HL-60 (cell line): ENCODE measurements around the gene PDPN.

Experiments used
- DNase-seq, 2 experiments: peaks; one replicate each; pipeline ENCODE4 v3.0.0-alpha.2; 2010 to 2020; ENCODE audit warnings: low read depth in 1 of 2, low spot score in 1 of 2
- H3K27ac ChIP-seq: fragments of 250-450 bp; sonication (Bioruptor Pico); replicated peaks from 2 replicates; pipeline ENCODE4 v1.5.1; 2020; ENCODE audit warnings: mild to moderate bottlenecking, moderate library complexity
- H3K27me3 ChIP-seq: fragments of 250-450 bp; sonication (Bioruptor Pico); 2 replicates; pipeline ENCODE4 v1.5.1; 2021; ENCODE audit warnings: mild to moderate bottlenecking, moderate library complexity; ENCODE audit not compliant: insufficient read depth, poor library complexity, severe bottlenecking
- H3K4me3 ChIP-seq: replicated peaks from 2 replicates; pipeline ENCODE4 v1.5.1; 2011; ENCODE audit warnings: mild to moderate bottlenecking, control low read depth, low read length; ENCODE audit not compliant: insufficient read depth
- GABPA ChIP-seq: IDR thresholded peaks from 2 replicates; pipeline ENCODE4 v1.6.1; 2012; ENCODE audit warnings: low read depth
- POLR2AphosphoS5 ChIP-seq: IDR thresholded peaks from 2 replicates; pipeline ENCODE4 v1.6.1; 2012; ENCODE audit warnings: low read depth
- SPI1 ChIP-seq: IDR thresholded peaks from 2 replicates; pipeline ENCODE4 v1.6.1; 2012; ENCODE audit warnings: low read depth, mild to moderate bottlenecking, borderline replicate concordance
- TF ChIP-seq, protein P1 (sequence below): IDR thresholded peaks from one replicate; pipeline ENCODE4 v1.5.1; 2011; ENCODE audit warnings: low read length, control low read depth, inconsistent platforms; ENCODE audit not compliant: insufficient read depth
- TF ChIP-seq, protein P2 (sequence below): IDR thresholded peaks from 2 replicates; pipeline ENCODE4 v1.6.1; 2012; ENCODE audit warnings: low read depth; ENCODE audit not compliant: insufficient replicate concordance

PDPN gene

DNA sequence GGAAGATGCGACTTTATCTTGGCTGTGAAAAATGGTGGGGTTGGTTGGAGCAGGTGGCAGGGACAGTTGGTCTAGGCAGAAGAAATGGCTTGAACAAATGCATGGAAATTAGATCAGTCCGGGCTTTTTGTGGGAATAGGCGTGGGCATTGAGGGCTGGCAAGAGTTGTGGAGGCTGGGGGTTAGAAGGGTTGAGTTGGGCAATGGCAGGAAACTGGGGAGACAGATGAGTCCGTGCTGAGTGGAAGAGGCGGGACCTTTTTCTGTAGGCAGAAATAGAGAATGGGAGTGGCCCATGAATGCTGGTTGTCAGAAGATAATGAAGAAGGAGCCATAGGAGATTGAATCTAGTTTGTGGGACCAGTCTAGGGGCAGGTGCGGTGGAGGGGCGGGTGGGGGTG lies 6.9 kb downstream of the PDPN start:
- Histone ChIP-seq H3K27me3 (peaks cover 6% of the 10 kb centered on the region), H3K27ac (no peak overlapping the region), H3K4me3 (no peak overlapping the region)
- TF ChIP-seq, protein P1, sequence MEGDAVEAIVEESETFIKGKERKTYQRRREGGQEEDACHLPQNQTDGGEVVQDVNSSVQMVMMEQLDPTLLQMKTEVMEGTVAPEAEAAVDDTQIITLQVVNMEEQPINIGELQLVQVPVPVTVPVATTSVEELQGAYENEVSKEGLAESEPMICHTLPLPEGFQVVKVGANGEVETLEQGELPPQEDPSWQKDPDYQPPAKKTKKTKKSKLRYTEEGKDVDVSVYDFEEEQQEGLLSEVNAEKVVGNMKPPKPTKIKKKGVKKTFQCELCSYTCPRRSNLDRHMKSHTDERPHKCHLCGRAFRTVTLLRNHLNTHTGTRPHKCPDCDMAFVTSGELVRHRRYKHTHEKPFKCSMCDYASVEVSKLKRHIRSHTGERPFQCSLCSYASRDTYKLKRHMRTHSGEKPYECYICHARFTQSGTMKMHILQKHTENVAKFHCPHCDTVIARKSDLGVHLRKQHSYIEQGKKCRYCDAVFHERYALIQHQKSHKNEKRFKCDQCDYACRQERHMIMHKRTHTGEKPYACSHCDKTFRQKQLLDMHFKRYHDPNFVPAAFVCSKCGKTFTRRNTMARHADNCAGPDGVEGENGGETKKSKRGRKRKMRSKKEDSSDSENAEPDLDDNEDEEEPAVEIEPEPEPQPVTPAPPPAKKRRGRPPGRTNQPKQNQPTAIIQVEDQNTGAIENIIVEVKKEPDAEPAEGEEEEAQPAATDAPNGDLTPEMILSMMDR, result no peak
- TF ChIP-seq GABPA (no peak), POLR2AphosphoS5 (no peak), SPI1 (no peak)
- TF ChIP-seq, protein P2, sequence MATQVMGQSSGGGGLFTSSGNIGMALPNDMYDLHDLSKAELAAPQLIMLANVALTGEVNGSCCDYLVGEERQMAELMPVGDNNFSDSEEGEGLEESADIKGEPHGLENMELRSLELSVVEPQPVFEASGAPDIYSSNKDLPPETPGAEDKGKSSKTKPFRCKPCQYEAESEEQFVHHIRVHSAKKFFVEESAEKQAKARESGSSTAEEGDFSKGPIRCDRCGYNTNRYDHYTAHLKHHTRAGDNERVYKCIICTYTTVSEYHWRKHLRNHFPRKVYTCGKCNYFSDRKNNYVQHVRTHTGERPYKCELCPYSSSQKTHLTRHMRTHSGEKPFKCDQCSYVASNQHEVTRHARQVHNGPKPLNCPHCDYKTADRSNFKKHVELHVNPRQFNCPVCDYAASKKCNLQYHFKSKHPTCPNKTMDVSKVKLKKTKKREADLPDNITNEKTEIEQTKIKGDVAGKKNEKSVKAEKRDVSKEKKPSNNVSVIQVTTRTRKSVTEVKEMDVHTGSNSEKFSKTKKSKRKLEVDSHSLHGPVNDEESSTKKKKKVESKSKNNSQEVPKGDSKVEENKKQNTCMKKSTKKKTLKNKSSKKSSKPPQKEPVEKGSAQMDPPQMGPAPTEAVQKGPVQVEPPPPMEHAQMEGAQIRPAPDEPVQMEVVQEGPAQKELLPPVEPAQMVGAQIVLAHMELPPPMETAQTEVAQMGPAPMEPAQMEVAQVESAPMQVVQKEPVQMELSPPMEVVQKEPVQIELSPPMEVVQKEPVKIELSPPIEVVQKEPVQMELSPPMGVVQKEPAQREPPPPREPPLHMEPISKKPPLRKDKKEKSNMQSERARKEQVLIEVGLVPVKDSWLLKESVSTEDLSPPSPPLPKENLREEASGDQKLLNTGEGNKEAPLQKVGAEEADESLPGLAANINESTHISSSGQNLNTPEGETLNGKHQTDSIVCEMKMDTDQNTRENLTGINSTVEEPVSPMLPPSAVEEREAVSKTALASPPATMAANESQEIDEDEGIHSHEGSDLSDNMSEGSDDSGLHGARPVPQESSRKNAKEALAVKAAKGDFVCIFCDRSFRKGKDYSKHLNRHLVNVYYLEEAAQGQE, result no peak
- DNase-seq, result no peak

DNA sequence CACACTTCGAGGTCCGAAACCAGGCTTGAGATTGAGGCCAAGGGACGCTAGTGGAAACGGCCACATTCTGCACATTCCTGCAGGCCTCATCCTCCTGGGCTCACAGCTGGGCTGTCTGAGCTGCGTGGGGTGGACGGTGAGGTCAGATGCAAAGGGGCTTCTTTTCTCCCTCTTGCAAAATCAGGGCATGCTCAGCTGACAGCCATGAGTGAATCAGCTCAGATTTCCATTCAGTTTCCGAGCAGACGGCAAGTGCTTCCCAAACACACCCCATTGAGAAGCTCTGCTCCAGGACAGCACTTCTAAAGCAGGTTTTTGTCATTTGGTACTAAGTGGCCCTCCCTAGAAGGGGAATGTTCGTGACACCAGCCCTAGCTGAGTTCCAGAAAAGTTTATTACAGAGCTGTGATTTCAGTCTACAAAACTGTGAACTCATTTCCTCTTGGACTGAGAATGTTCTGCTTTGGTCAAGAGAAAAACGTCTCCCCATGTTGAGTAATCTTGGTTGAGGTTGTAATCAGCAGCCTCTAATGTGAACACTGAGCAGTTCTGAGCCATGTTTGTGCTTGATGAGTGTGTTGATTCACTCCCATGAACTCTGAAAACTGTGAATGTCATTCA lies 10.0 kb downstream of the PDPN start:
- DNase-seq, result no peak
- H3K27me3 ChIP-seq, result no peaks in the 10 kb centered on the region
- no peak overlapping the region for H3K27ac ChIP-seq
- TF ChIP-seq SPI1, result no peak
- TF ChIP-seq, protein P2, result no peak
- TF ChIP-seq, protein P1, result no peak
- TF ChIP-seq GABPA, result no peak
- TF ChIP-seq POLR2AphosphoS5, result no peak
- no peak overlapping the region for H3K4me3 ChIP-seq

DNA sequence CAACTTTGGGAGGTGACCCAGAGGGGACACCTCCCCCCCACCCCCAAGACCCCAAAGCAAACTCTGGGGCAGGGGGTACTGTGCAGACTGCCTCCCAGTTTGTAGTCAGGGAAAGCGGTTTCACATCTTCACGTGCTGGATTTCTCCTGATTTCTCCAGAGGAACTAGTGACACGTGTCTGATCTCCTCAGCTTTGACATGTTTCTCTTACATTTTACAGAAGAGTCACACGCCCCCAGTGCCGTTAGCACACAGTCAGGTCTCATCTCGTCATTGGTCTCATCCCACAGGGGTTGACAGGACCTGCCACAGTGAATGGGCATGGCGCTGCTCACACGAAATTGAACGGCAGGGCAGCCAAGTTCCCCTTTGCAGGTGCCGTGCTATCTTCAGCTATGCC lies 11.8 kb downstream of the PDPN start:
- TF ChIP-seq, protein P2, result no peak
- TF ChIP-seq, protein P1, result no peak
- TF ChIP-seq GABPA (no peak), POLR2AphosphoS5 (no peak), SPI1 (no peak)
- H3K4me3 ChIP-seq, result no peak overlapping the region
- H3K27ac ChIP-seq, result no peak overlapping the region
- DNase-seq, result no peak
- no peaks in the 10 kb centered on the region for H3K27me3 ChIP-seq
